Body of pancreas (tissue), 4 donors: Measurements from ENCODE around the gene CST9.

ENCODE experiments used
- POLR2A ChIP-seq, 3 donors: fragments of 450-650 bp; IDR thresholded peaks; one replicate each; pipeline ENCODE4 v1.6.1; 2016; ENCODE audit warnings: antibody characterized with exemption in 3 of 3, mild to moderate bottlenecking in 2 of 3
- TF ChIP-seq, protein P1 (sequence below), 7 experiments: fragments of 450-650 bp in 4 of 7; fragments of 200-600 bp in 3 of 7; sonication (generic) in 3 of 7; IDR thresholded peaks; one replicate each; pipeline ENCODE4 v1.5.1; 2016 to 2019; ENCODE audit warnings: antibody characterized with exemption in 7 of 7

DNA sequence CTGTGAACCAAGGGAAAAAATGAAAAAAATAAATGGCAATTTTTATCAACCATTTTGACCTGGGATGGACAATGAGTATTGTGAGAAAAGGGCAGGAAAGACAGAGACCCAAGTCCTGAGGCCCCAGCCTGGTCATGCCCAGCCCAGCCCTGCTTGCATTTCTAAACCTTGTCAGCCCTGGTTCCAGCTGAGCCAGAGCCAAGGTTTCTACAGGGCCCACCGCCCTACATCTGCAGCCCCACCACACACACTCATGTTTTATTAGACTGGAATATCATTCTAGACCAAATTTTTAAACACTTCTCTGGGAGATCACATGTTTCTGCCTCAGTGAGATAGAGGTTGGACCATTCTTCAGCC lies 36.8 kb downstream of the CST9 start:
- TF ChIP-seq, protein P1, sequence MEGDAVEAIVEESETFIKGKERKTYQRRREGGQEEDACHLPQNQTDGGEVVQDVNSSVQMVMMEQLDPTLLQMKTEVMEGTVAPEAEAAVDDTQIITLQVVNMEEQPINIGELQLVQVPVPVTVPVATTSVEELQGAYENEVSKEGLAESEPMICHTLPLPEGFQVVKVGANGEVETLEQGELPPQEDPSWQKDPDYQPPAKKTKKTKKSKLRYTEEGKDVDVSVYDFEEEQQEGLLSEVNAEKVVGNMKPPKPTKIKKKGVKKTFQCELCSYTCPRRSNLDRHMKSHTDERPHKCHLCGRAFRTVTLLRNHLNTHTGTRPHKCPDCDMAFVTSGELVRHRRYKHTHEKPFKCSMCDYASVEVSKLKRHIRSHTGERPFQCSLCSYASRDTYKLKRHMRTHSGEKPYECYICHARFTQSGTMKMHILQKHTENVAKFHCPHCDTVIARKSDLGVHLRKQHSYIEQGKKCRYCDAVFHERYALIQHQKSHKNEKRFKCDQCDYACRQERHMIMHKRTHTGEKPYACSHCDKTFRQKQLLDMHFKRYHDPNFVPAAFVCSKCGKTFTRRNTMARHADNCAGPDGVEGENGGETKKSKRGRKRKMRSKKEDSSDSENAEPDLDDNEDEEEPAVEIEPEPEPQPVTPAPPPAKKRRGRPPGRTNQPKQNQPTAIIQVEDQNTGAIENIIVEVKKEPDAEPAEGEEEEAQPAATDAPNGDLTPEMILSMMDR (IDR thresholded peaks at IDR 0.05), result no peak
- no peak for TF ChIP-seq POLR2A (IDR thresholded peaks at IDR 0.05)
